Kidney tubule cell (primary cell): ENCODE data around the gene IL1RN.

Experiments
- DNase-seq: peaks from one replicate; pipeline ENCODE4 v3.0.0-alpha.2; 2018; ENCODE audit warnings: low spot score

IL1RN gene

DNA sequence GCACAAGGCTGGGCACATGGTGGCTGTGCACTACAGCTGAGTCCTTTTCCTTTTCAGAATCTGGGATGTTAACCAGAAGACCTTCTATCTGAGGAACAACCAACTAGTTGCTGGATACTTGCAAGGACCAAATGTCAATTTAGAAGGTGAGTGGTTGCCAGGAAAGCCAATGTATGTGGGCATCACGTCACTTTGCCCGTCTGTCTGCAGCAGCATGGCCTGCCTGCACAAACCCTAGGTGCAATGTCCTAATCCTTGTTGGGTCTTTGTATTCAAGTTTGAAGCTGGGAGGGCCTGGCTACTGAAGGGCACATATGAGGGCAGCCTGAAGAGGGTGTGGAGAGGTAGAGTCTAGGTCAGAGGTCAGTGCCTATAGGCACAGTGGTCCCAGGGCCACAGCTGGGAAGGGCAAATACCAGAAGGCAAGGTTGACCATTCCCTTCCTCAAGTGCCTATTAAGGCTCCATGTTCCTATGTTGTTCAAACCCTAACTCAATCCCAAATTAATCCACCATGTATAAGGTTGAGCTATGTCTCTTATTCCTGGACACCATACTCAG is 2.2 kb downstream of the IL1RN start:
- no peak for DNase-seq

GRCh38 chr2:113131352-113132185 is 4.2 kb downstream of the IL1RN start:
- no peak for DNase-seq

GRCh38 chr2:113132414-113133021 is 5.1 kb downstream of the IL1RN start:
- DNase-seq = no peak

GRCh38 chr2:113133704-113134598 is 6.6 kb downstream of the IL1RN start:
- DNase-seq = peak; percentile 80

GRCh38 chr2:113134717-113135116 is 7.3 kb downstream of the IL1RN start:
- no peak for DNase-seq

- DNase-seq = no peak
Measured at GRCh38 chr2:113135317-113135716, 7.9 kb downstream of the IL1RN start.

DNA sequence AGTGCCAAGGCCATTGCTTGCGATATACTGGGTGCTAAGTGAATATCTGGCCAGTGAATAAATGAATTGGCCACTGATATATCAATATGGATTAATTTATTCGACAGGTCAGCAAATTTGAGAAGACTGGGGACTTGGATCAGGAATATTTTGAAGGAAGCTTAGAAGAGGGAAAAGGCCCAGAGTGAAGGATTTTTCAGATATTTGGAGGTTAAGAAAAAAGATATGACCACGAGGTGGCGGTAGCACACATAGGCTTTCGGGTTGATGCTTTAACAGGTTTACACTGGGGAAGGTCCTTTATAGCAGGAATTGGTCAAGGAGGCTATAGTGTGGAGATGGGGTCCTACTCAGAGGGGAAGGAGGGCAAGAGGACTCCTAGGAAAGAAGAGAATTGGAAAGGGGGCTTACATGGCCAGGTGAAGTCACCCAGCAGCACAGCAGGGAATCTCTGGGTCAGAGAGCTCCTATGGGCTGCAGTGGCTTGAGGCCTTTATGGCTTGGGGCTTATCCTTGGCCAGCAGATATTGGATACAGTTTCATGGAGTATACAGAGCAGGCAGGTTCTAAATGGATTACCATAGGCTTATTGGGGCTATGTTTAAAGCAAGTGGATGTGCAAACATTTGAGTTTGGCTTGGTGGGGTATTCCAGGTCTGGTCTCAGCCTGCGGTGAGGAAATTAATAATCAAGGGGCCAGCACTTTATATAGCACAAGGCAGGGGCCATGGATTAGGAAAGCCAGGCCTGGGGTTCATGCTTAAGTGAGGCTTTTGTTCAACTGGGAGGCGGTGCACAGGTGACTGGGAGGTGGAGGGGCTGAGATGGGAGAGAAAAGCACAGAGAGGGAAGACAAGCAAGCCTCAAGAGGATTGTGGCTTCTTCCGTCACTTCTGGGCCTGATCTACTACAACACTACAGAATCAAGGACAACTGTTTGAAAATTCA is 9.7 kb downstream of the IL1RN start:
- DNase-seq = peak; percentile 60

GRCh38 chr2:113137827-113138226 is 10.4 kb downstream of the IL1RN start:
- DNase-seq = no peak

DNA sequence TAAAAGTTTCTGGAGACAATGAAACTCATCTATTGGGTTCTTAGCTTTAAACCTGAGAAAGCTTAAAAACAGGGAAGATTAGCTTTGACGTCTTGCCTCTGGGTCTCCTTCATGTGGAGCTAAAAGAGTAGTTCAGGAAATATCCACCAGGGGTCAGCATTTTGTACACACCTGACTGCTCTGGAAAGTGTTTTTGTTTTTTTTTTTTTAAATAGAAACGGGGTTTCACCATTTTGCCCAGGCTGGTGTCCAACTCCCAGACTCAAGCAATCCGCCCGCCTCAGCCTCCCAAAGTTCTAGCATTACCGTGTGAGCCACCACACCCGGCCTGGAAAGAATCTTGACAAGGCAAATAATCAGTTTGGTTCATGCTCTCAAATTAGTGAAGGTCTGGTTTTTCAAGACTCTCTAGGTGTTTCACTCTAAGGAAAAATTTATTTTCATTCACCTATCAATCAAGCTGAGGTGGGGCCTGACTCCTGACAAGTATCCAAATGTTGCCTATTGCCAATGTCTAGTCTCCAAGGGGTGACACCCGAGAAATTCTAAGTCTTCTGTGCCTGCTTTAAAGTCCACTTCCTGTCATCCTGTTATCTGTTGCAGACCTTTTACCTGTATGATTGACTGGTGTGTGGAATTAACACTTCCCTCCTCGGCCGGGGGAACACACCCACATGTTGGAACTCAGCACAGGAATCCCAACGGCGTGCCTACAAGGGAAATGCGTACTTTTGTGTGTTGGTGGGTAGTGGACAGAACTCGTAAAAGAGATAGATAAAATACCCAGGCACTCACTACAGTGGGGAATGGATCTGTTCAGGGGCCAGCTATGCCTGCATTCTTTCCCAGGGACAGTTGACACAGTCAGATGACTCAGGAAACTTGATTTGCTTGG is 11.3 kb downstream of the IL1RN start:
- peak; percentile 80 for DNase-seq

- no peak for DNase-seq
Measured at GRCh38 chr2:113141451-113141850, 14.1 kb downstream of the IL1RN start.

- DNase-seq = no peak
Measured at GRCh38 chr2:113142290-113142689, 14.9 kb downstream of the IL1RN start.

DNA sequence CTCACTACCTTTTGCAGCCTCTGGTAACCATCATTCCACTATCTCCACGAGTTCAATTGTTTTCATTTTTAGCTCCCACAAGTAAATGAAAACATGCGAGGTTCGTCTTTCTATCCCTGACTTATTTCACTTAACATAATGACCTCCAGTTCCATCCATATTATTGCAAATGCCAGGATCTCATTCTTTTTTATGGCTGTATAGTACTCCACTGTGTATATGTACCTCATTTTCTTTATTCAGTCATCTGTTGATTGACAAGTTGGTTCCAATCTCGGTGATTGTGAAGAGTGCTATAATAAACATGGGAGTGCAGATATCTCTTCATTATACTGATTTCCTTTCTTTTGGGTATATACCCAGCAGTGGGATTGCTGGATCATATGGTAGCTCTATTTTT is 16.9 kb downstream of the IL1RN start:
- DNase-seq = no peak

- peak; percentile 58 for DNase-seq
Measured at GRCh38 chr2:113148606-113149552, 21.5 kb downstream of the IL1RN start.

DNA sequence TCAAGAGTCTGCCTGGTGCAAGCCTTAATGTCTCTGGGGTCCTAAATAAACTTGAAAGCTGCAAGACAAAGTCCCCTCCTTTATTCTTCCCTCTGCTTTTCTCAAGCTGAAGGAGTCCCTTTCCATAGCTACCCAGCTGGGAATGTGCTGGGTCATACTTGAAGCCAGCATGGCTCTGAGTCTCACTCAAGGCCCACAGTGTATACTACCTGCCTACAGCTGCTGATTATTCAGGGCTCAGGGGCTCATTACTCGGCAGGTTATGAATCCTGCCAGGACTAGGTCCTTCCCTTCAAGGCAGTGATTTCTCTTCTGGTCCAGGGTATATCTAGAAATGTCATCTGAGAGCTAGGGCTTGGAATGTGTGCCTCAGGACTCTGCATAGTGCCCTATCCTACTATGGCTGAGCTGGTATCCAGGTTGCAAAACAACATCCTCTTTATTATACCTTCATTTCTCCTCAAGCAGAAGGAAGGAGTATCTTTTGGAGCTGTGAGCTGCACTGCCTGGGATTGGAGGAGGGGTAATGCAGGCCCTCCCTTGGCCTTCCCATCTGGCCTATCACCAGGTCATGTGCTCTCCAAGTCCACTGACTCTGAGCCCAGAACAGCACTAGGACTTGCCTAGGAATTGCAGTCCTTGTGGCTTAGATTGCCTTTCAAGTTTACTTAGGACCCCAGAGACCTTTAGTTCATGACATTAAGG is 22.3 kb downstream of the IL1RN start:
- DNase-seq = no peak

GRCh38 chr2:113150258-113150601 is 22.8 kb downstream of the IL1RN start:
- no peak for DNase-seq

DNA sequence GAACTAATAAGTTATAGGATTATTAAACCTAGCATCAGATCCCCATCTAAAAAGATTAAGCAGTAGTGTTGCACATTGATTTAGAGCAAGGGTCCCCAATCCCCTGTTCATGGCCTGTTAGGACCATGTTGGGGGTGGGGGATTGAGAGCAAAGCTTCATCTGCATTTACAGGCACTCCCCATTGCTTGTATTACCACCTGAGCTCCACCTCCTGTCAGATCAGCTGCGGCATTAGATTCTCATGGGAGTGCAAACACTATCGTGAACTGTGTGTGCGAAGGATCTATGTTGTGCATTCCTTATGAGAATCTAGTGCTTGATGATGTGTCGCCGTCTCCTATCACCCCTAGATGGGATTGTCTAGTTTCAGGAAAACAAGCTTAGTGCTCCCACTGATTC is 27.9 kb downstream of the IL1RN start:
- no peak for DNase-seq

DNA sequence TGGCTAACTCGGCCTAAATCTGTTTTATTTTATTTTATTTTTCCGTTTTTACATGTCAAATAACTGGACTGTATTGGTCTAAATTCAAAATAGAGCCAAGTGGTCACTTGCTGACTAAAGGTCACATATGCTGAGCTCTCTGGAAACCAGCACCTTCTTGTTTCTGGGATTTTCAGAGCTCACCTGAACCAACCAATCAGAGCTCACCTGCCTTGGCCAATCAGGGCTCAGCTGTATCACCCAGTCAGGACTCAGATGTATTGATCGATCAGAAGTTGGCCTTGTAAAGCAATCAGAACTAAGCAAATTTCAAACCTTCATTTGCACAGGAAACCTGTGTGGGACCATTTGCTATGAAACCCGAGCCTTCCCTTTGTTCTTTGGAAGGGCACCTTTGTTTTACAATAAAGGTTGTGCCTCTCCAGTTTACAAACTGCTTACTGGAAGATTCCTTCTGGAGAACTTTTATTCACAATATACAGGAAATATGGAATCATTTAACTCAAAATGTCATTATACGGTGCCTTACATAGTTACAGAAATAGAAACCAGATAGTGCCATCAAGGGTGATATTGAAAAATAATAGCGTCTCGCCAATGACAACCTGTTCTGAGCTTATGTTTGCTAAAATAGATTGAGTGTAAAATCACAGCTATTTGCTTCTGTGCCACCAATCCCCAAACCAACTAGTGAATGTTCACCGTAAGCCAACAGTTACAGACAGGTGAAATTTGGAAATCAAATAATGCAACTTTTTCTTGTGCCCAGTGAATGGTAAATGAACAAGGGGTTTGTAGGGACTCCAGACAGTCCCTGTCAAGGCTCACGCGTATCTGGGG is 29.1 kb downstream of the IL1RN start:
- DNase-seq = peak; percentile 18
